IPS-NIHi7 (cell line): ENCODE data around the gene ABHD17C.
"Not testable (repeated sequence)": the region's sequence is repeated elsewhere in the genome, so short reads cannot be mapped to it uniquely, and the experiment has no call there.

Source experiments
- DNase-seq: peaks from one replicate; pipeline ENCODE4 v3.0.0; 2012; ENCODE audit warnings: mixed read lengths; ENCODE audit errors: extremely low spot score

ABHD17C gene

DNA sequence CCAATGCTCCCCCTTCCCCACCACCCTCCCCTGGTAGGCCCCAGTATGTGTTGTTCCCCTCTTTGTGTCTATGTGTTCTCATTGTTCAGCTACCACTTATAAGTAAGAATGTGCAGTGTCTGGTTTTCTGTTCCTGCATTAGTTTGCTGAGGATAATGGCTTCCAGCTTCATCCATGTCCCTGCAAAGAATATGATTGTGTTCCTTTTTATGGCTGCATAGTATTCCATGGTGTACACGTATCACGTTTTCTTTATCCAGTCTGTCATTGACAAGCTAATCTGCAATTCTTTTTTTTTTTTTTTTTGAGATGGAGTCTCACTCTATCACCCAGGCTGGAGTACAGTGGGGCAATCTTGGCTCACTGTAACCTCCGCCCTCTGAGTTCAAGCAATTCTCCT lies 68.1 kb downstream of the ABHD17C start:
- DNase-seq = not testable (repeated sequence)

DNA sequence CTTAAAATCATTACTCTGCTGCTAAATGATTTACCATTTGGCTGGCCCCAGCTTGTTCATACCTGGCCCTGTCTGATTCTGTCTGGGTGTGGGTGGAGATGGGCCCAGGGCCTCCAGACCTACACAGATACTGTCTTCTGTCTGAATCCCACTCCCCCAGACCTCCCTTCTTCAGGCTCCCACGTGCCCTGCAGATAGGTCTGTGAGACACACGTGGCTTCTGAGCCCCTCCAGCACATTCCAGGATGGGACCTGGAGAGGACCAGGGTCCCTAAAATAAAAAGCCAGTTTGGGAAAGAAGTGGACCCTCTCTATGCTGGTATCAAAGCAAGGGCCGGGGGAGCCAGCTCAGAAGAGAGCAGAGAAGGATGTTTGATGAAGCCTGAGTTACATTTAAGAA lies 69.4 kb downstream of the ABHD17C start:
- no peak for DNase-seq

DNA sequence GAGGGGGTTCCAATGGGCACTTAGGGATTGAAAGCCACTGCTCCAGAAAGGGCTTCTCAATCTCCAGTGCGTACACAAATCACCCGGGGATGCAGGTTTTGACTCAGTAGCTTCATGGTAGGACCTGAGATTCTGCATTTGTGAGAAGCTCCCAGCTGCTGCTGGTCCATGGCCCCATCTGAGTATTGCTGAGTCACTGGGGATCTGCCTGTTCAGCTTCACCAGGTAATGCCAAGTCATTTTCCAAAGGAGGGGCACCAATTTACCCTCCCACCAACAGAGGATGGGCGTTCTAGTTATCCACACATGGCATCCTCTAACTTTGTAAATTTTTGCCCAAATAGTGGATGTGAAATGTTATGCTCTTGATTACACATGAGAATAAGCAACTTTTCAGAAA lies 71.2 kb downstream of the ABHD17C start:
- no peak for DNase-seq

DNA sequence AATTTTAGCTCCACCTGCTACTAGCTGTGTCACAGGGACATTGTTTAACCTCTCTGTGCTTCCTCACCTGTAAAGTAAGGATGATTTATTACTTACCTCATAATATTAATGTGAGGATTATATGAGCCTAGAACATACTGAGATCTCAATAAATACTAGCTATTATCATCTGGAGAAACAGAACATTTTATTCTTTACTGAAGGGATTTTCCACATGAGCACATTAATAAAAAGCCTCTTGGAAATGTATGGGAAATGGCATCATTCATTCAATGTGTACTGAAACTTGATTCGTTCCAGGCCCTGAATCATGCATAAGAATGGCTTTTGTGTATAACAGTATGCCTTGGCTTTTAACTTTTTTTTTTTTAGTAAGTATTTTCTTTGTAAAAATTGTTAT lies 73.0 kb downstream of the ABHD17C start:
- DNase-seq = no peak

DNA sequence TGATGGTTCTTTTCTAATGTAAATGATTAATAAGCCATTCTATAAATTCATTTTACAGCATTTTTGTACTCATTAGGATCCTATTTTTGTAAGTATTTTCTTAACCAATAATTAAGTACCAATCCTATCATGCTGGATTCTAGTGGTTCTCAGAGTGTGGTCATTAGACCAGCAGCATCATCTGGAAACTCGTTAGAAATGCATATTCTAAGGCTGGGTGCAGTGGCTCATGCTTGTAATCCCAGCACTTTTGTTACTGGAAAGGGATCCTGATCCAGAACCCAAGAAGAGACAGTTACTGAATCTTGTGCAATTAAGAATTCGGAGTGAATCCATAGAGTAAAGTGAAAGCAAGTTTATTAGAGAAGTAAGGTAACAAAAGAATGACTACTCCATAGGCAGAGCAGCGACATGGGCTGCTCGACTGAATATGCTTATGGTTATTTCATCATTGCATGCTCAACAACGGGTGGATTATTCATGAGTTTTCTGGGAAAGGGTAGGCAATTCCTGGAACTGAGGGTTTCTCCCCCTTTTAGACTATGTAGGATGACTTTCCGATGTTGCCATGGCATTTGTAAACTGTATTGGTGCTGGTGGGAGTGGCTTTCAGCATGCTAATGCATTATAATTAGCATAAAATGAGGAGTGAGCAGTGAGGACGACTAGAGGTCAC lies 74.2 kb downstream of the ABHD17C start:
- DNase-seq = no peak

DNA sequence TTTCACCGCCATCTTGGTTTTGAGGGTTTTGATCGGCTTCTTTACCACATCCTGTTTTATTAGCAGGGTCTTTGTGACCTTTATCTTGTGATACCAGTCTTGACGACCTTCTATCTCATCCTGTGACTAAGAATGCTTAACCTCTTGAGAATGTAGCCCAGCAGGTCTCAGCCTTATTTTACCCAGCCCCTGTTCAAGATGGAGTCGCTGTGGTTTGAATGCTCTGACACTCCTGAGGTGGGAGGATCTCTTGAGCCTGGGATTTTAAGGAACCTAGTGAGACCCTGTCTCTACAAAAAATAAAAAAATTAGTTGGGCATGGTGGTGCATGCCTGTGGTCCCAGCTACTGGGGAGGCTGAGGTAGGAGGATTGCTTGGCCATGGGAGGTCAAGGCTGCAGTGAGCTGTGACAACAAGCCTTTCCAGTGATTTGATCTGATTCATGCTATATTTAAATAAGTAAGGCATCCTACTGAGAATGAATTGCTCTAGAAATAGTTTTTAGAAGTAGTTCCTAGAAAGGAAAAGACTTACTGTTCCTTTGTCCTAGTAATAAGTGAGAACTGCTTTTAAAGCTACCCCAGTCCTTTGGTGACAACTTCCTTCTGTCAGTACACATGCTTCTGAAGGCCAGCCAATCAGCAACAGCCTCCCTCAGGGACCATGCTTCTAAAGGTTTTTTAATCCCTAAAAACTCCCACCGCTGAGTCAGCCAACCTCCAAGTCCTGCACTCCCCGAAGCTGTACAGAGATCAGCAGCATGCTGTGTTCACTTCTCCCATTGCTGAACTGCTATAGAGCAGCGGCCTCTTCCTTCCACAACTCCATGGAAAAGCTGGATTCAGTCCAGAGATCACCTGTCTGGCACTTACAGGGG lies 75.0 kb downstream of the ABHD17C start:
- DNase-seq = no peak

- no peak for DNase-seq
Measured at GRCh38 chr15:80773122-80773551, 78.0 kb downstream of the ABHD17C start.

DNA sequence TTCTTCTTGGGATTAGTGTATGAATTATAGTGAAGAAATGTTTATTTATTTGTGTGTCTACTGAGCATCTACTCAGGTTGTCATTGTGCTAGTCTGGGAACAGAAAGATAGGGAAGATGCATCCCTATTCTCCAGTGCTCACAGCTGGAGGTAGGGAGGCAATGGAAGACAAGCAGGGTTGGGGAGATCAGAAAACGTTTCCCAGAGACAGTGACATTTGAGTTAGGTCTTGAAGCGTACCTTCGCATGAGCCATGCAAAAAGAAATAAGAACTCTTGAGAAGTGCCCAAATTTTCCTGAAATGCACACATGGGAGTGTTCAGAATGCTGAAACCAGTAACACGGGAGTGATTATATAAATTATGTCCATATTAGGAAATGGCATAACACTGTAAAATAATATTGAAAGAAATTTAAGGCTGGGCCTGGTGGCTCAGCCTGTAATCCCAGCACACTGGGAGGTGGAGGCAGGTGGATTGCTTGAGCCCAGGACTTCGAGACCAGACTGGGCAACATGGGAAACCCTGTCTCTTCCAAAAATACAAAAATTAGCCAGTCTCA lies 78.8 kb downstream of the ABHD17C start:
- DNase-seq = no peak

GRCh38 chr15:80774486-80774885 lies 79.4 kb downstream of the ABHD17C start:
- DNase-seq = no peak

- no peak for DNase-seq
Measured at GRCh38 chr15:80775338-80775737, 80.2 kb downstream of the ABHD17C start.

DNA sequence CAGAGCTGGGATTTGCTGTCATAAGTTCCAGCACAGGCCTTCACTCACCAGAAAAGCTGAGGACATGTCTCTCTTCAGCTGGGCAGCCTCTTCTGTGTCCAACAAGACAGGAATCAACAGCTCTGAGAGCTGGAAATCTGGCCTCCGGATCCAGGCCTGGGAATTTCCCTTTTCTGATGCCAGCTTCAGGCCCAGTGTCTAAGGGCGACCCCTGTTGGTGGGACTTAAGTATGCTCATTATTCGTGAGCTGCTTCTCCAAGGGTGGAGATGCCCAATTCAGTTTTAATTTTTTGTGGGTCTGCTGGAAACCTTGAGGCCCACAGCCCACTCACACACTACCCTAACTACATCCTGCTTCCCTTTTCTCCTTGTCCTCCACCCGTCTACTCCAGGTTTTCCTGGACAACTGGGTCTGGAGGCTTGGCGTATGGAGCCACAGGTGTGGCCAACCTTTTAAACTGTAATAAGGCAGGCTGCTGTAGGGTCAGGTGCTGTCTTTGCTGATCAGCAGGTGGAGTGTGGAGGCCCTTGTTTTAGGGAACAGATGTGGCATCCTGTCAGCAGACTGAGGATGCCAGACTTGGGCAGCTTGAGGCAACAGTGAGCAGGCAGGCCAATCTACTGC lies 81.4 kb downstream of the ABHD17C start:
- peak; percentile 78 for DNase-seq

DNA sequence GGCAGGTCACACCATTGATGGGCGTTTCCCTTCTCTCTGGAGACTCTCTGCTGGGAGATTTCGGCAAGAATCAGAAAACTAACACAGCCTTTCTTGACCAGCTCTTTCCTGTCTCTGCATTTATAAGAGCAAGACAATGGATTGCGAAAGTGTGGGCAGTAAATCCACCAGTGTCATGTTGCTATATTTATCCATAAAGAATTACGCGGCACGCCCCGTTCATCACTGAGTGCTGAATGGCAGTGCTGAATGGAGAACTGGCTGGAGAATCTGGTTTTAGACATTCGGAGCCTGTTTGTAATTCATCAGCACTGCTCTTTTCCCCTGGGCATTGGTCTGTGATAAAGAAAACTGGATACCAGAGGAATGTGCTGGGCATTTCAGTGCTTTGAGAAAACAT lies 82.0 kb downstream of the ABHD17C start:
- DNase-seq = no peak

- DNase-seq = no peak
Measured at GRCh38 chr15:80777826-80778620, 82.9 kb downstream of the ABHD17C start.

GRCh38 chr15:80778621-80778963 lies 83.5 kb downstream of the ABHD17C start:
- no peak for DNase-seq

- peak; percentile 90 for DNase-seq
Measured at GRCh38 chr15:80778964-80779657, 84.0 kb downstream of the ABHD17C start, which contains the start of gene CEMIP. CEMIP (plus strand) TSS chr15:80779370; CDS start chr15:80873880, 94,510 bp downstream.

DNA sequence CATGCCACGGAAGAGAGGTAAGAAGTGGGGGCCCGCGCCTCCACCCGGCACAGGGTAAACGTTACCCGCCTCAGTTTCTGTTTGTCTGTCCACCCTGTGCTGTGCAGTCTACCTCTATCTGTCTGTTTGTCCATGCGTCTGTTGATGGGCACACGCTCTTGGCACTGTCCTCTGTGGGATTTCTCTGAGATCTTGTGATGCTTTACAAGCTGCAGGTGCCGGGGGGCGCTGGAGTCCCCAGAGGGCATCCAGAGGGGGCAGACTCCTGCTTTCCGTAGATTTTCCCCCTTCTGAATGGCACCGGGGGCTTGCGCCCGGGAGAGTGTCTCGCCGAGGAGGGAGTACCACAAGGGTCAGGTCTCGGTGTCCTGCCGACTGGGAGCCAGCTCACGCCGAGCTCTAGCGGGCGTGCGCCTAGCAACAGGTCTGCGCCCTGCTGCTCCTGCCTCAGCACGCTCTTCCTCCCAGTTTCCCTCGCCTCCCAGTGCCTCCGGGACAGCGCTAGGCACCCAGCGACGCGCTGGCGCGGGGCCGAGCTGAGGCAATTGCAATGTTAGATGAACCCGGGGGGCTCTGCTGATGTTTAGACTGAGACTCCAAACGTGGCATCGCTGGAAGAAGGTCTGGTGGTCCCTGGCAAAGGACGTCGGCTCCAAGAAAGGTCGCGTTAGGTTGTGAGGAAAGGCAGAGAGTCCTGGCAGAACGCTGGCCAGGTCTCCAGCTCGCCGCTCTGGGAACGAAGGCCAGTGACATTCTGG lies 84.7 kb downstream of the ABHD17C start:
- DNase-seq = peak; percentile 57

DNA sequence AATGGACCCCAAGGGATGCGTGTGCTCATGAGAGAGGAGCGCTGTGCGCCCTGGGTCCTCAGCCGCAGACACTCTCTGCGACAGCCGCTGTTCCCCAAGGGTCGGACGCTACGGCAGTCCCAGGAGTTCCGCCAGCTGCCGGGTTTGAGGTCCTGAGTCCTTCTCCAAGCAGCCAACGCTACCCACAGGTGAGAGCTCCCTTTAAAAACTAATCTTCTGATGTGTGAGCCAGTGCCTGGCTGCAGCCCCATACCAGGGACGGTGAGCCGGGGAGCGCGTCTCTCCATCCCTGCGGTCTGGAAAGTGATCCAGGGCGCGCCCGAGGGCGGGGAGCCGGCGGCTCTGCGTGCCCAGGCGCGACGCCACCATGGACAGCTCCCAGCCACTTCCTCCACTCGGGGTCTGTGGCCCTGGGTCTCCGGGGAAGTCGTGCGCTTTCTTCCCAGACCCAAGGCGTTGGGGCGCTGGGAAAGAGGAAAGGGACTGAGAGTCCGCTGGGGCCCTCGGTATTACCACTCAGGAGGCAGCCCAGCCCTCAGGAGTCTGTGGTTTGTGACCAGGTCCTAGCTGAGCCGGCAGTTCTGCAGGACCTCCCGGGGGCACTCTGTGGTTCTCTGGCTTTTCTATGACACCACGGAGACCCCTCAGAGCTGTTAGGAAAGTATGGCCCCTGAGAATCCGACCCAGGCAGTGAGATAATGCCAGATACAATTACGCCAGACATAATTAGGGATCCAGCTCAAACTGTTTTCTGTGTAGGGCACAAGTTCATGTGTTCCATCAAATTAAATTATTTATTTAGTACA lies 85.5 kb downstream of the ABHD17C start:
- peak; percentile 91 for DNase-seq

- no peak for DNase-seq
Measured at GRCh38 chr15:80783260-80783659, 88.2 kb downstream of the ABHD17C start.

DNA sequence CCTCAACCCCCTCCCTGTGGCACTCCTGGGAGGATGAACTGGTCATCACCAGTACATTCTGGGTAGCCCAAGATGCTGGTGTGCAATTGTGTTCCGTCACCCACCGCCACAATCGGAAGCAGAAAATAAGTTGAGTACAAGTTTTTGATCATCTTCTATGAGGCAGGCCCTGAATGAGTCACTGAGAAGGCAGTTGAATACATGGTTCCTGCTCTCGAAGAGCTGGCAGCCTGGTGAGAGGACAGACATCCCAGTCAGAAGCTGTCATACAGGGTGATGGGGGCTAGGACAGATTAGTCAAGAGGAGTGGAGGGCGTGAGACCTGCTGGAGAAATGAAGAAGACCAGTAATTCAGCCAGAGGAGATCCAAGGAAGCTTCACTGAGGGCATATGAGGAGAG lies 90.2 kb downstream of the ABHD17C start:
- DNase-seq = no peak
